SK-N-SH (cell line): ENCODE measurements around the gene CNGA1.

ENCODE experiments used
- ELF1 ChIP-seq: IDR thresholded peaks from 2 replicates; pipeline ENCODE4 v1.4.0; 2012
- EP300 ChIP-seq, 2 experiments: IDR thresholded peaks; 2 replicates each; pipeline versions ENCODE4 v1.4.0 to v1.6.1; 2012; ENCODE audit warnings: borderline replicate concordance in 1 of 2, low read depth in 1 of 2, low read length in 1 of 2
- FOXM1 ChIP-seq: IDR thresholded peaks from 2 replicates; pipeline ENCODE4 v1.4.0; 2012; ENCODE audit warnings: low read depth, mild to moderate bottlenecking
- POLR2AphosphoS5 ChIP-seq: IDR thresholded peaks from 2 replicates; pipeline ENCODE4 v1.6.1; 2012; ENCODE audit warnings: low read depth, low read length
- RAD21 ChIP-seq: IDR thresholded peaks from 2 replicates; pipeline ENCODE4 v1.6.1; 2012; ENCODE audit warnings: mild to moderate bottlenecking, low read length
- TAF1 ChIP-seq: IDR thresholded peaks from 2 replicates; pipeline ENCODE4 v1.6.1; 2012; ENCODE audit warnings: low read depth, mild to moderate bottlenecking, low read length, moderate library complexity, borderline replicate concordance
- YY1 ChIP-seq: IDR thresholded peaks from 2 replicates; pipeline ENCODE4 v1.4.0; 2012; ENCODE audit warnings: low read depth, mild to moderate bottlenecking
- TF ChIP-seq, protein P1 (sequence below): fragments of 200-600 bp; sonication (generic); IDR thresholded peaks from 2 replicates; pipeline ENCODE4 v1.6.1; 2017; ENCODE audit warnings: antibody characterized with exemption, mild to moderate bottlenecking, moderate library complexity

DNA sequence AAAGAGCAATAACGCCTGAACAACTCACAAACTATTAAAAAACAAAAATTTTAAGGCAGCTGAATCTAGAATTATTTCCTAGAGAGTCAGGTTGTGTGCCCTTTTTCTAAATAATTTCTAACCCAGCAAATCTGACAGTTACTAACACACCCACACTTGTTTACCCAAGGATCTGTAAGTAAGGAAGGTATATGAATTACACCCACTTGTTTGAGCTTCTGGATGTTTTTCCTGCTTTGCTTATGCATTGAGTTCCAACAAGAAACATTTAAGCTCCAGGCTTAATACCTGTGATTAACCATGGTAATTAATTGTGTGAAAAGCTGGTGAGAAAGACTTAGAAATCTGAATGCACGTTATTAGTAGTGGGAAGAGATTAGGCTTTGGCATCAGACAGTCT is 1.6 kb upstream of the CNGA1 start:
- no peak for TF ChIP-seq FOXM1
- TF ChIP-seq YY1: no peak
- TF ChIP-seq, protein P1, sequence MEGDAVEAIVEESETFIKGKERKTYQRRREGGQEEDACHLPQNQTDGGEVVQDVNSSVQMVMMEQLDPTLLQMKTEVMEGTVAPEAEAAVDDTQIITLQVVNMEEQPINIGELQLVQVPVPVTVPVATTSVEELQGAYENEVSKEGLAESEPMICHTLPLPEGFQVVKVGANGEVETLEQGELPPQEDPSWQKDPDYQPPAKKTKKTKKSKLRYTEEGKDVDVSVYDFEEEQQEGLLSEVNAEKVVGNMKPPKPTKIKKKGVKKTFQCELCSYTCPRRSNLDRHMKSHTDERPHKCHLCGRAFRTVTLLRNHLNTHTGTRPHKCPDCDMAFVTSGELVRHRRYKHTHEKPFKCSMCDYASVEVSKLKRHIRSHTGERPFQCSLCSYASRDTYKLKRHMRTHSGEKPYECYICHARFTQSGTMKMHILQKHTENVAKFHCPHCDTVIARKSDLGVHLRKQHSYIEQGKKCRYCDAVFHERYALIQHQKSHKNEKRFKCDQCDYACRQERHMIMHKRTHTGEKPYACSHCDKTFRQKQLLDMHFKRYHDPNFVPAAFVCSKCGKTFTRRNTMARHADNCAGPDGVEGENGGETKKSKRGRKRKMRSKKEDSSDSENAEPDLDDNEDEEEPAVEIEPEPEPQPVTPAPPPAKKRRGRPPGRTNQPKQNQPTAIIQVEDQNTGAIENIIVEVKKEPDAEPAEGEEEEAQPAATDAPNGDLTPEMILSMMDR: no peak
- no peak for TF ChIP-seq RAD21
- TF ChIP-seq ELF1: no peak
- TF ChIP-seq TAF1: no peak
- no peak for TF ChIP-seq POLR2AphosphoS5
- no peak for TF ChIP-seq EP300 (IDR thresholded peaks at IDR 0.05; ENCODE audit: borderline replicate concordance in 1 of 2, low read depth in 1 of 2, low read length in 1 of 2)
